ENCODE measurements around the gene AUTS2. TPM values are rescaled to one million over a fixed set of nuclear protein-coding genes. Genes with fewer than 3 reads are reported as not detected.

The AUTS2 gene
- total and polyA plus RNA-seq, 2 of the 8 experiments (the other 6 are each of a cell fraction or from before 2014, with no cell fraction given) = 25.9 to 101 TPM

DNA sequence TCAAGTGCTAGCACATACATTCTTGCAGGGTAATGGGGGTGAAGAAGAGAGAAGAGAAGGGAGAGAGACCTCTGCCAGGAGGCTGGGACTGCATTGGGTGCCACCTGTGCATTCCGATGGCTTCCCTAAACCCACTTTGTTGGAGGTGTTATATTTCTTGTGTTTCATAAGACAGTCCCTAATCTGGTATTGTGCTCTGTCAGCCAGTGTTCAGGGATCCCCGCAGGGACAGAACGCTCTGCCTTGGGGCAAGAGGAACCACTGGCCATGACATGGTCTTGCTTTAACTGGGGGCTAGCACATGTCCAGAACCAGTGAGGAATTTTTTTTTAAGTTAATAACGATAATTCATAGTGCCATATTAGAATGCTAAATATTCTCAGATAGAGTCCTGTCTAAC, 1168.4 kb downstream of the AUTS2 start (continued):
- TF ChIP-seq, protein P1, sequence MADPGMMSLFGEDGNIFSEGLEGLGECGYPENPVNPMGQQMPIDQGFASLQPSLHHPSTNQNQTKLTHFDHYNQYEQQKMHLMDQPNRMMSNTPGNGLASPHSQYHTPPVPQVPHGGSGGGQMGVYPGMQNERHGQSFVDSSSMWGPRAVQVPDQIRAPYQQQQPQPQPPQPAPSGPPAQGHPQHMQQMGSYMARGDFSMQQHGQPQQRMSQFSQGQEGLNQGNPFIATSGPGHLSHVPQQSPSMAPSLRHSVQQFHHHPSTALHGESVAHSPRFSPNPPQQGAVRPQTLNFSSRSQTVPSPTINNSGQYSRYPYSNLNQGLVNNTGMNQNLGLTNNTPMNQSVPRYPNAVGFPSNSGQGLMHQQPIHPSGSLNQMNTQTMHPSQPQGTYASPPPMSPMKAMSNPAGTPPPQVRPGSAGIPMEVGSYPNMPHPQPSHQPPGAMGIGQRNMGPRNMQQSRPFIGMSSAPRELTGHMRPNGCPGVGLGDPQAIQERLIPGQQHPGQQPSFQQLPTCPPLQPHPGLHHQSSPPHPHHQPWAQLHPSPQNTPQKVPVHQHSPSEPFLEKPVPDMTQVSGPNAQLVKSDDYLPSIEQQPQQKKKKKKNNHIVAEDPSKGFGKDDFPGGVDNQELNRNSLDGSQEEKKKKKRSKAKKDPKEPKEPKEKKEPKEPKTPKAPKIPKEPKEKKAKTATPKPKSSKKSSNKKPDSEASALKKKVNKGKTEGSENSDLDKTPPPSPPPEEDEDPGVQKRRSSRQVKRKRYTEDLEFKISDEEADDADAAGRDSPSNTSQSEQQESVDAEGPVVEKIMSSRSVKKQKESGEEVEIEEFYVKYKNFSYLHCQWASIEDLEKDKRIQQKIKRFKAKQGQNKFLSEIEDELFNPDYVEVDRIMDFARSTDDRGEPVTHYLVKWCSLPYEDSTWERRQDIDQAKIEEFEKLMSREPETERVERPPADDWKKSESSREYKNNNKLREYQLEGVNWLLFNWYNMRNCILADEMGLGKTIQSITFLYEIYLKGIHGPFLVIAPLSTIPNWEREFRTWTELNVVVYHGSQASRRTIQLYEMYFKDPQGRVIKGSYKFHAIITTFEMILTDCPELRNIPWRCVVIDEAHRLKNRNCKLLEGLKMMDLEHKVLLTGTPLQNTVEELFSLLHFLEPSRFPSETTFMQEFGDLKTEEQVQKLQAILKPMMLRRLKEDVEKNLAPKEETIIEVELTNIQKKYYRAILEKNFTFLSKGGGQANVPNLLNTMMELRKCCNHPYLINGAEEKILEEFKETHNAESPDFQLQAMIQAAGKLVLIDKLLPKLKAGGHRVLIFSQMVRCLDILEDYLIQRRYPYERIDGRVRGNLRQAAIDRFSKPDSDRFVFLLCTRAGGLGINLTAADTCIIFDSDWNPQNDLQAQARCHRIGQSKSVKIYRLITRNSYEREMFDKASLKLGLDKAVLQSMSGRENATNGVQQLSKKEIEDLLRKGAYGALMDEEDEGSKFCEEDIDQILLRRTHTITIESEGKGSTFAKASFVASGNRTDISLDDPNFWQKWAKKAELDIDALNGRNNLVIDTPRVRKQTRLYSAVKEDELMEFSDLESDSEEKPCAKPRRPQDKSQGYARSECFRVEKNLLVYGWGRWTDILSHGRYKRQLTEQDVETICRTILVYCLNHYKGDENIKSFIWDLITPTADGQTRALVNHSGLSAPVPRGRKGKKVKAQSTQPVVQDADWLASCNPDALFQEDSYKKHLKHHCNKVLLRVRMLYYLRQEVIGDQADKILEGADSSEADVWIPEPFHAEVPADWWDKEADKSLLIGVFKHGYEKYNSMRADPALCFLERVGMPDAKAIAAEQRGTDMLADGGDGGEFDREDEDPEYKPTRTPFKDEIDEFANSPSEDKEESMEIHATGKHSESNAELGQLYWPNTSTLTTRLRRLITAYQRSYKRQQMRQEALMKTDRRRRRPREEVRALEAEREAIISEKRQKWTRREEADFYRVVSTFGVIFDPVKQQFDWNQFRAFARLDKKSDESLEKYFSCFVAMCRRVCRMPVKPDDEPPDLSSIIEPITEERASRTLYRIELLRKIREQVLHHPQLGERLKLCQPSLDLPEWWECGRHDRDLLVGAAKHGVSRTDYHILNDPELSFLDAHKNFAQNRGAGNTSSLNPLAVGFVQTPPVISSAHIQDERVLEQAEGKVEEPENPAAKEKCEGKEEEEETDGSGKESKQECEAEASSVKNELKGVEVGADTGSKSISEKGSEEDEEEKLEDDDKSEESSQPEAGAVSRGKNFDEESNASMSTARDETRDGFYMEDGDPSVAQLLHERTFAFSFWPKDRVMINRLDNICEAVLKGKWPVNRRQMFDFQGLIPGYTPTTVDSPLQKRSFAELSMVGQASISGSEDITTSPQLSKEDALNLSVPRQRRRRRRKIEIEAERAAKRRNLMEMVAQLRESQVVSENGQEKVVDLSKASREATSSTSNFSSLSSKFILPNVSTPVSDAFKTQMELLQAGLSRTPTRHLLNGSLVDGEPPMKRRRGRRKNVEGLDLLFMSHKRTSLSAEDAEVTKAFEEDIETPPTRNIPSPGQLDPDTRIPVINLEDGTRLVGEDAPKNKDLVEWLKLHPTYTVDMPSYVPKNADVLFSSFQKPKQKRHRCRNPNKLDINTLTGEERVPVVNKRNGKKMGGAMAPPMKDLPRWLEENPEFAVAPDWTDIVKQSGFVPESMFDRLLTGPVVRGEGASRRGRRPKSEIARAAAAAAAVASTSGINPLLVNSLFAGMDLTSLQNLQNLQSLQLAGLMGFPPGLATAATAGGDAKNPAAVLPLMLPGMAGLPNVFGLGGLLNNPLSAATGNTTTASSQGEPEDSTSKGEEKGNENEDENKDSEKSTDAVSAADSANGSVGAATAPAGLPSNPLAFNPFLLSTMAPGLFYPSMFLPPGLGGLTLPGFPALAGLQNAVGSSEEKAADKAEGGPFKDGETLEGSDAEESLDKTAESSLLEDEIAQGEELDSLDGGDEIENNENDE (IDR thresholded peaks at IDR 0.05; ENCODE audit: insufficient replicate concordance, low read length) = no peak
- no peak for TF ChIP-seq TAF1 (IDR thresholded peaks at IDR 0.05; ENCODE audit: low read depth, low read length)
- no peak for TF ChIP-seq TBP (IDR thresholded peaks at IDR 0.05; ENCODE audit: low read depth, low read length)
- TF ChIP-seq TCF12 (IDR thresholded peaks at IDR 0.05; ENCODE audit: low read depth, low read length) = no peak
- no peak for TF ChIP-seq CREB1 (IDR thresholded peaks at IDR 0.05)
